IMR-90 (cell line): ENCODE measurements around the gene KRT10.

Source experiments
- BHLHE40 ChIP-seq: fragments of 150-350 bp; IDR thresholded peaks from 2 replicates; pipeline ENCODE4 v1.6.1; 2016; ENCODE audit warnings: mild to moderate bottlenecking, low read depth, low read length
- CEBPB ChIP-seq: IDR thresholded peaks from 2 replicates; pipeline ENCODE4 v1.6.1; 2012; ENCODE audit warnings: low read depth, low read length, improper control_type of control experiment
- FOS ChIP-seq: fragments of 150-350 bp; IDR thresholded peaks from 2 replicates; pipeline ENCODE4 v1.6.1; 2016; ENCODE audit warnings: low read depth, low read length
- MAFK ChIP-seq: IDR thresholded peaks from 2 replicates; pipeline ENCODE4 v1.6.1; 2012; ENCODE audit warnings: low read depth, low read length, improper control_type of control experiment
- MXI1 ChIP-seq: IDR thresholded peaks from 2 replicates; pipeline ENCODE4 v1.6.1; 2012; ENCODE audit warnings: low read depth, mild to moderate bottlenecking, low read length, moderate library complexity, borderline replicate concordance
- NFE2L2 ChIP-seq: fragments of 150-350 bp; IDR thresholded peaks from 2 replicates; pipeline ENCODE4 v1.6.1; 2016; ENCODE audit warnings: low read depth, mild to moderate bottlenecking, low read length
- POLR2A ChIP-seq: IDR thresholded peaks from 2 replicates; pipeline ENCODE4 v1.6.1; 2012; ENCODE audit warnings: mild to moderate bottlenecking, low read depth, low read length
- RAD21 ChIP-seq: IDR thresholded peaks from 2 replicates; pipeline ENCODE4 v1.6.1; 2012; ENCODE audit warnings: low read length, improper control_type of control experiment
- RCOR1 ChIP-seq: IDR thresholded peaks from 2 replicates; pipeline ENCODE4 v1.6.1; 2012; ENCODE audit warnings: mild to moderate bottlenecking, low read length, improper control_type of control experiment; ENCODE audit not compliant: insufficient replicate concordance
- TF ChIP-seq, protein P1 (sequence below): conservative IDR thresholded peaks from 2 replicates; pipeline ENCODE4 v1.5.1; 2012; ENCODE audit warnings: mild to moderate bottlenecking, low read depth, low read length, improper control_type of control experiment
- TF ChIP-seq, protein P2 (sequence below): fragments of 150-350 bp; IDR thresholded peaks from 2 replicates; pipeline ENCODE4 v1.6.1; 2016; ENCODE audit warnings: low read depth, mild to moderate bottlenecking, low read length, moderate library complexity, borderline replicate concordance

DNA sequence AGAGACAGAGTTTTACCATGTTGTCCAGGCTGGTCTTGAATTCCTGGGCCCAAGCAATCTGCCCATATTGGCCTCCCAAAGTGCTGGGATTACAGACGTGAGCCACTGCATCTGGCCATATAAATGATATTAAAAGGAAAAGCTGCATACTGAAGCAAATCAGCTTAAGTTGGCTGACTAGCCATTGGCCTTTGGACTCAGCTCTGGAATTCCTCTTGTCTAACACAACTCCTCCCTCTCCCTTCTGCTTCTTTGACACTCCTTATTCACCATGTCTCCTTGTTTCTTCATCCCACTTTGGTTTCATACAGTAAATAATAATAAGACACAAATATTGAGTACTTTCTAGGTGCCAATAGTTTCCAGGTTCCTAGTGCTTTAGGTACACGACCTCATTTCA lies 37.1 kb upstream of the KRT10 start:
- TF ChIP-seq, protein P1, sequence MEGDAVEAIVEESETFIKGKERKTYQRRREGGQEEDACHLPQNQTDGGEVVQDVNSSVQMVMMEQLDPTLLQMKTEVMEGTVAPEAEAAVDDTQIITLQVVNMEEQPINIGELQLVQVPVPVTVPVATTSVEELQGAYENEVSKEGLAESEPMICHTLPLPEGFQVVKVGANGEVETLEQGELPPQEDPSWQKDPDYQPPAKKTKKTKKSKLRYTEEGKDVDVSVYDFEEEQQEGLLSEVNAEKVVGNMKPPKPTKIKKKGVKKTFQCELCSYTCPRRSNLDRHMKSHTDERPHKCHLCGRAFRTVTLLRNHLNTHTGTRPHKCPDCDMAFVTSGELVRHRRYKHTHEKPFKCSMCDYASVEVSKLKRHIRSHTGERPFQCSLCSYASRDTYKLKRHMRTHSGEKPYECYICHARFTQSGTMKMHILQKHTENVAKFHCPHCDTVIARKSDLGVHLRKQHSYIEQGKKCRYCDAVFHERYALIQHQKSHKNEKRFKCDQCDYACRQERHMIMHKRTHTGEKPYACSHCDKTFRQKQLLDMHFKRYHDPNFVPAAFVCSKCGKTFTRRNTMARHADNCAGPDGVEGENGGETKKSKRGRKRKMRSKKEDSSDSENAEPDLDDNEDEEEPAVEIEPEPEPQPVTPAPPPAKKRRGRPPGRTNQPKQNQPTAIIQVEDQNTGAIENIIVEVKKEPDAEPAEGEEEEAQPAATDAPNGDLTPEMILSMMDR = no peak
- no peak for TF ChIP-seq RAD21
- no peak for TF ChIP-seq MAFK
- TF ChIP-seq CEBPB = no peak
- TF ChIP-seq NFE2L2 = no peak
- TF ChIP-seq FOS = no peak
- TF ChIP-seq MXI1 = no peak
- no peak for TF ChIP-seq POLR2A
- TF ChIP-seq BHLHE40 = no peak
- TF ChIP-seq, protein P2, sequence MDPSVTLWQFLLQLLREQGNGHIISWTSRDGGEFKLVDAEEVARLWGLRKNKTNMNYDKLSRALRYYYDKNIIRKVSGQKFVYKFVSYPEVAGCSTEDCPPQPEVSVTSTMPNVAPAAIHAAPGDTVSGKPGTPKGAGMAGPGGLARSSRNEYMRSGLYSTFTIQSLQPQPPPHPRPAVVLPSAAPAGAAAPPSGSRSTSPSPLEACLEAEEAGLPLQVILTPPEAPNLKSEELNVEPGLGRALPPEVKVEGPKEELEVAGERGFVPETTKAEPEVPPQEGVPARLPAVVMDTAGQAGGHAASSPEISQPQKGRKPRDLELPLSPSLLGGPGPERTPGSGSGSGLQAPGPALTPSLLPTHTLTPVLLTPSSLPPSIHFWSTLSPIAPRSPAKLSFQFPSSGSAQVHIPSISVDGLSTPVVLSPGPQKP = no peak
- TF ChIP-seq RCOR1 = no peak
